Kasumi-1 (cell line): ENCODE data around the gene TMEM131.
"Not testable (repeated sequence)": the region's sequence is repeated elsewhere in the genome, so short reads cannot be mapped to it uniquely, and the experiment has no call there.

Source experiments
- DNase-seq, 2 experiments: peaks; one replicate each; lab custom pipeline; 2025; lab: John Stamatoyannopoulos, UW

The TMEM131 gene

DNA sequence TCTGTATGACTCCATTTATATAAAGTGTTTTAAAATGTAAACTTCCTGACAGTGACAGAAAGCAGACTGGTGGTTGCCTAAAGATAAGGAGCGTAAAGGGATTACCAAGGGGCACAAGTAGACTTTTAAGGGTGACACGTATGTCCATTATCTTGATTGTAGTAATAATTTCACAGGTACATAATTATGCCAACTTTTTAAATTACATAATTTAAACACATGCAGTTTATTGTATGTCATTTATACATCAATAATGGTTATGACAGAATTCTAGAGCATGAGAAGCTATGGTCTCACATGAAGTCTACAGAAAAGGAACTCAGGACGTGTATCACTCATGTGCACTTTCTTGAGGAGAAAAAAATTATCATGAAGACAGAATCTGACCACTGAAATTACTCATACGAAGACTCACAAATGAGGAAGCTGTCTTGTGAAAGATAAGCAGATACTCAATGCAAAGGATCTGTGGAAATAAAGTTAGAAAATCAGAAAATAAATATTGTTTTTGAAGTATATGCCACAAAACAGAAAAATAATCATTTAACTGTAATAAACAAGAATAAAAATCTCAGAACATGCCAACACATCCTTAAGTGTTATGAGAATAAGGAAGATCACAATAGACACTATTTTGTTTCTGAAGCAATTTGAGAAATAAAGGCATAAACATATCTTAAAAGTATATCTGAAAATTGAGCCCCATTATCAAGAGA lies 84.4 kb downstream of the TMEM131 start:
- peak; percentile 89 for DNase-seq

DNA sequence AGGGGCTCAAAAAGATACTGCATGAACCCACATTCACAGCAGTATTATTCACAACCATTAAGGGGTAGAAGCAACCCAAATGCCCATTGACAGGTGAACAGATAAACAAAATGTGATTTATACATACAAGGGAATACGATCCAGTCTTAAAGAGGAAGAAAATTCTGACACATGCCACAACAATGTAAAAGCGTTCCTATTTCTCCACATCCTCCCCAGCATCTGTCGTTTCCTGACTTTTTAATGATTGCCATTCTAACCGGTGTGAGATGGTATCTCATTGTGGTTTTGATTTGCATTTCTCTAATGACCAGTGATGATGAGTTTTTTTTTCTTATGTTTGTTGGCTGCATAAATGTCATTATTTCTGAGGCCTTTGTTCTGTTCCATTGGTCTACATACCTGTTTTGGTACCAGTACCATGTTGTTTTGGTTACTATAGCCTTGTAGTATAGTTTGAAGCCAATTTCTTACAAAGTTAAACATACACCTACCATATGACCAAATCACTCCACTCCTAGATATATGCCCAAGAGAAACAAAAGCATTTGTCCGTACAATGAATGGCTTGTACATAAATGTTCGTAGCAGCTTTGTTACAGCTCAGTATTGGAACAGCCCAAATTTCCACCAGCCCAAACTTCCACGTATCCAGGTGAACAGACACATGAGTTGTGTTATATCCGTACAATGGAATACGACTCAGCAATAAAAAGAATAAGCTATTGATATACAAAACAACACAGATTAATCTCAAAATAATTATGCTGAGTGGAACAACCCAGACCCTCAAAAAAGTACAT lies 85.1 kb downstream of the TMEM131 start:
- peak in 1 of 2 experiments; percentile 27 for DNase-seq

DNA sequence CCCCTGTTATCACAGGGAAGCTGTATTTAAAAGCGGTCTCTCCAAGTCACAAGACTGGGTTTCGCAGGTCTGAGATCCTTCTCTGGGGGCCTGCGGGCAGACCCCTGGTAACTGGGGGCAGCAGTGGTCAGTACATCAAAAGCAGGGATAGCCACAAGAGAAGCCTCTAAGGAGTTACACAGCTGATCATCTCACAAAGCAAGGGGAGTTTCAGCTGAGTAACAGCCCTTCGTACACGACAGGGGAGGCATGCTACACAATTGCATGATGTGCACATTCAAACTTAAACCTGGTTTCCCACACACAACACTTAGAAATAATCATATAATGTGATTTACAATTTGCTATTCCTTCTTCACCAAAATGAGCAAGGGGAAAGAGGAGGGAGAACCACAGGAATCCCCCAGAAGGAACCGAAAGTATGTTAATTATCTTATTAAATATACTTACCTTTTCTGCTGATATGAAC lies 87.5 kb downstream of the TMEM131 start:
- no peak for DNase-seq

DNA sequence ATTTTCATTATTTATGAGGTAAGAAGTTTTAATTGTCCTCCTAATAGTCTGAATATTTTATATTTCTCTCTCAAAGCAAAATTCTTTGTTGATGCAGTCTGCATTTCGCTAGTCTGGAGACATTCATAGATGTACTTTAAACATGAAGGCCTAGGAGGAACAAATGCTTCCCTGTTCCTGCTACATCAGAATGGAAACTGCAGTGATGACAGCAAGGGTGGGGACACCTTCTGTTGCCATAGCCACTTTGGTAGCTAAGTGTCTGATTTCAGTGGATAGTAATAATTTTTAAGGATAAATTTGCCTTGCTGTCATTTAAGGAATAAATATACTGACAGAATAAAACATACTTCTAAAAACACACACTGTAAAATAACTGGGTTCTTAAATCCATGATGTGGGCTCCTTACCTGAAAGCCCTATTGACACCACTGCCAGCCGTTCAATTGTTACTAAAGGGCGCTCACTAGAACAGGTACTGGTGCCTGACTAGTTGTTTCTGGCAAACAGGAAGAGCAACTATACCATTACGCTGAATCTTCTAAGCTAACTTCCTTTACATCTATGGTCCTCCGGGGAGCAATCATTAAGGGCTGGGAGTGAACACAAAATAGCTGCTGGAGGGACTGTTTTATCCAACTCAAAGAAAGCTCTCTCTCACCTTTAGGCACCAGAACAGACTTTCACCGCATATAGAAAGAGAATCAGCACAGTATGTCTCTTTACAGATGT lies 88.2 kb downstream of the TMEM131 start:
- DNase-seq = no peak

DNA sequence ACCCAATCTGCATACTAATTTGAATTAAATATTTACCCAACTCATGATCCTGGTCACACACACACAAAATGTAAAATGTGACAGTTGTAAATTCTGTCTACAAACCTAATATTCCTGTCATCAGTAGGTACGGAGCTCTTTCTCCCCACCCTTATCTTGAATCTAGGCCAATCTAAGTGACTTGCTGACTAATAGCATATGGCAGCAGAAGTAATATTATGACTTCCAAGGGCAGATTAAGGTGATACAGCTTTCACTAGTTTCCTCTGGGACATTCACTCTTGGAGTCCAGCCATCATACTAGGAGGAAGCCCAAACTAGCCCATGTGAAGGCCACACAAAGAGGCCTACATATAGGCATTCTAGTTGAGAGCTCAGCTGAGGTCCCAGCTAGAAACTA lies 89.4 kb downstream of the TMEM131 start:
- DNase-seq = no peak

DNA sequence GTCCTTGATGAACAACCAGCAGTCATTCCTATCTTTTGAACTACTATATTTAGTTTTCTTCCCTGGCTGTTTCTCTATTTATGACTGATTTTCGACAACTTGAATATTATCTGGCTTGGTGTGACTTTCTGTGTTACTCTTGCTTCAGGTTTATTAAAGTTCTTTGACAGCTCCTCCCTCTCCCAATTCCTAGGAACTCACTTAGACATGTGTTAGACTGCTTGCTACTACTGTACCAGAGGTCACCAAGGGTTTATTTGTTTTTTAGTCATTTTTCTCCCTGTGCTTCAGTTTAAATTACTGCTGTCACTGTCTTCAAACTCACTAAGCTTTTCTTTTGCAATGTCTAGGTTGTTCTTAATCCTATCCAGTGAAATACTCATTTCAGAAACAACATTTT lies 90.5 kb downstream of the TMEM131 start:
- no peak for DNase-seq

DNA sequence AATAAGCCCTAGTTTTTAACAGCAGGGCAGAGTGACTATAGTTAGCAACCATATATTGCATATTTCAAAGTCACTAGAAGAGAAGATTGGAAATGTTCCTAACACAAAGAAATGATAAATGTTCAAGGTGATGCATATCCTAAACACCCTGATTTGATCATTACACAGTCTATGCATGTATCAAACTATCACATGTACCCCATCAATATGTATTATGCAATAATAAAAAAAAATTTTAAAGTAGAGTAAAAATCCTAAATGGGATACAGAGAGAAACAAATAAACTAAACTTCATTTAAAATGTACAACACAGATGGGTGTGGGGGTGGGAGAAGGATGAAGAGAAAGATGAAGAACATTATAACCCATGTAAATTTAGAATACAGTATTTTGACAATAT lies 93.9 kb downstream of the TMEM131 start:
- DNase-seq = no peak

DNA sequence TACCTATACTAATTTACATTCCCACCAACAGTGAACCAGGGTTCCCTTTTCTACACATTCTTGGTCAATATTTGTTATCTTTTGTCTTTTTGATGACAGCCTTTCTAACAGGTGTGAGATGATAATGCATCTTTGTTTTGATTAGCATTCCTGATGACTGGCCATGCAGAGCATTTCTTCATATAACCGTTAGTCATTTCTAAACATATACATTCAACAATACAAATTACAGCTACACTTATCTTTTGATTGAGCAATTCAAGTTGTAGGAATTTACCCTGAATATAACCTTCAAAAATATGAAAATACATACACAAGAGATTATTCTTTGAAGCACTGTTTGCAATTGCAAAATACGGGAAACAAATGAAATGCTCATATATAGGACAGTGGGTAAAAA lies 94.9 kb downstream of the TMEM131 start:
- DNase-seq = no peak

DNA sequence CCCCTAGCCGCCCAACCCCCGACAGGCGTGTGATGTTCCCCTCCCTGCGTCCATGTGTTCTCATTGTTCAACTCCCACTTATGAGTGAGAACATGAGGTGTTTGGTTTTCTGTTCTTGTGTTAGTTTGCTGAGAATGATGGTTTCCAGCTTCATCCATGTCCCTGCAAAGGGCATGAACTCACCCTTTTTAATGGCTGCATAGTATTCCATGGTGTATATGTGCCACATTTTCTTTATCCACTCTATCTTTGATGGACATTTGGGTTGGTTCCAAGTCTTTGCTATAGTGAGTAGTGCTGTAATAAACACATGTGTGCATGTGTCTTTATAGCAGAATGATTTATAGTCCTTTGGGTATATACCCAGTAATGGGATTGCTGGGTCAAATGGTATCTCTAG lies 102.7 kb downstream of the TMEM131 start:
- not testable (repeated sequence) for DNase-seq

DNA sequence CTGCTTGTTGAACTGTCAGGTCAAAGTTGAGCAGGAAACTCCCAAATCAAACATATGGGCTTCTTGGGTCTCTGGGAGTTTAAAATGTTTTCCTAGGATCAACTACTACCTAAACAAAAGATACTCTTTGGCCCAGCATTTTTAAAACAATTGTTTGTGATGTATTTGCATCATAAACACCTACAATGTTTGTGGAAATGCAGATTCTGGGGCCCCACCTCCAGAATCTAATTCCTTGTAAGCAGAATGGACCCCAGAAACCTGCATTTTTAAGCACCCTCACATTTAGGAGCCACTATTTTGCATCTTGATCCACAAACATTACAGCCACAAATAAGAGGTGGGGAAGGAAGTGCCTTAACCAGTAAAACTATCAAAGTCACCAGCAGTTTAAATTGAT lies 104.1 kb downstream of the TMEM131 start:
- no peak for DNase-seq

DNA sequence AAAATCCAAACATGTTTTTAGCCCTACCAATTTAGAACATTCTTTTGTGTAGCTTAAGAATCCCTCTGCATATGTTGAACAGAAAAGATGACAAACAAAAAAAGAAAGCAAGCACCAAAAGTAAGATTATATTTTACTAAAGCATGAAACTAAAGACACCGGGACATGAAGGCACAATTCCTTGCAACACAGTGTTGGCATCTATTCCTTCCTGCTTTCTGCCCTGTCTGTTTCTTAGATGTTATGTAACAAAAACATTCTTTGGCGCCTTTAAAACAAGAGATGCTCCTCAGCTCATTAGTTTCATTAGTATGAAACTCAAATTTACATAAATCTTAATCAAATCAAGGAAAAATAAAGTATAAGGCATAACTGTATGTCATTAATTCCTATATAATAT lies 106.6 kb downstream of the TMEM131 start:
- no peak for DNase-seq

DNA sequence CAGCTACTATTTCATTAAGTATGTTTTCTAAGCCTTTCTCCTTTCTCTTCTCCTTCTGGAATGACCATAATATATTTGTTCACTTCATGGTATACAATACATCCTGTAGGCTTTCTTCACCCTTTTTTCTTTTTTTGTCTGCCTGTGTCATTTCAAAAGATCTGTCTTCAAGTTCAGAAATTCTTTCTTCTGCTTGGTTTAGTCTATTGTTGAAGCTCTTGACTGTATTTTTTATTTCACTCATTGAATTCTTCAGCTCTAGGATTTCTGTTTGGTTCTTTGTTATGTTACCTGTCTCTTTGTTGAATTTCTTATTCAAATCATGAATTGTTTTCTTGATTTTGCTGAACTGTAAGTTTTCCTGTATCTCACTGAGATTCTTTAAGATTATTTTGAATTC lies 109.9 kb downstream of the TMEM131 start:
- DNase-seq = no peak

DNA sequence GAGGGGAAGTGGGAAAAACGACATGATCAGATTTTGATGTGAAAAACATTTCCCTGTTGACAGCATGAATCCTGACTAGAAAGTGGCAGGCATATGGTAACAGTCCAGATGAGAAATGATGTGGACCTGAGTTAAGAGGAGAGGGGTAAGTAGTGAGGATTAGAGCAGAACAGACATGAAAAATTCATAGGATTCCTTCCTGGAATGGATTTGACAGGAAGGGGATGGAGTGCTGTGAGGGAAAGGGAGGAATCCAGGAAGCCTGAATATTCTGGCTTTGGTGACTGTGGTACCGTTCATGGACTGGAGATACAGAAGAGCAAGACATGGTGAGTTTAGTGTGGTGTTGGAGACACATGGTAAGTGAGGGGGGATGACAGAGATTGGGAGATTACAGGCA lies 115.4 kb downstream of the TMEM131 start:
- no peak for DNase-seq

DNA sequence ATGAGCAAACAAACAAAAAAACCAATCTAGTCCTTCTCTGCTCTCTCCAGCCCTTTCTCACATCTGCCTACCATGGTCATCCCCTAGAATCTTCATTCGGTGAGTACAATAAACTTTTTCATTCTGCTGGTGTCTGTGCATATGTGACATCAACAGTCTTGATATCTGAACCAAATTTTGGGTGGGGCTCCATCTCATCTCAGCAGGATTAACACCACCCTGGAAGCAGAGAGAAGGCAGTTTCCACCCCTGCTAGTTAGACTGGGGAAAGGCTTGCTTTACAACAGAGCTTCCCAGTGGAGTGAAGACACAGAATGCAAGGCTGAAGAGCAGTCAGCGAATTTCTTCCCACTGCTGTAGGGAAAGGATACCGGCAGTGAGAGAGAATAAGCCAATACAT lies 116.9 kb downstream of the TMEM131 start:
- DNase-seq = no peak

DNA sequence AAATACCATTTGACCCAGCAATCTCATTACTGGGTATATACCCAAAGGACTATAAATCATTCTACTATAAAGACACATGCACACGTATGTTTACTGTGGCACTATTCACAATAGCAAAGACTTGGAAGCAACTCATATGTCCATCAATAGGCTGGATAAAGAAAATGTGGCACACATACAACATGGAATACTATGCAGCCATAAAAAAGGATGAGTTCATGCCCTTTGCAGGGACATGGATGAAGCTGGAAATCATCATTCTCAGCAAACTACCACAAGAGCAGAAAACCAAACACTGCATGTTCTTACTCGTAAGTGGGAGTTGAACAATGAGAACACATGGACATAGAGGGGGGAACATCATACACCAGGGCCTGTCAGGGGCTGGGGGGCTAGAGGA lies 117.4 kb downstream of the TMEM131 start:
- DNase-seq = not testable (repeated sequence)

DNA sequence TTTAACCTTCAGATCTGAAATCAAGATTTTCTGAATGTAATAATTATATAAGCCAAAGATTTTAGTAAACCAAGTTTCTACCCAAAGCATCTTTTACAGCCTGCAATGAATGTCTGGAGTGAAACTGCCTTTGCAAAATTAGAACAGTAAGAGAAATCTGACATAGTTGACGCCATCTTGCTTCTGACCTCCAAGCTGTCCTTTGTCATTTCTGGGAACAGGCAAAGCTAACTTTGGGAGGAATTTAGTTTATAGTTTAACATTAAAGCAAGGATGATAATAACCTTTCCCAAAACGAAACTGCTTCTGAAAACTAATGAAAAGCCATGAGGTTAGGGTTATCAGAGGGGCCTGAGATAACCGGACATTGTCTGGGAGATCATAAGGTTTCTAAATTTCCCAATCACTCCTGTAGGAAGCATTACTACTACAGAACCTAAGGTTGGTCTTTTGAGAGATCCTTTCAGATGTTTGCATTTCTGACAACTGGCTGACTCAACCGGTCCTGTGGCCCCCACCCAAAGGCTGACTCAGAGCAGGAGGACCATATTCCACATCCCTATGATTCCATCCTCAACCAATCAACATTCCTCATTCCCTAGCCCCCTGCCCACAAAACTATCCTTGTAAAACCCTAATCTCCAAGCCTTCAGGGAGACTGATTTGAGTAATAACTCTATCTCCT lies 124.5 kb downstream of the TMEM131 start:
- no peak for DNase-seq

DNA sequence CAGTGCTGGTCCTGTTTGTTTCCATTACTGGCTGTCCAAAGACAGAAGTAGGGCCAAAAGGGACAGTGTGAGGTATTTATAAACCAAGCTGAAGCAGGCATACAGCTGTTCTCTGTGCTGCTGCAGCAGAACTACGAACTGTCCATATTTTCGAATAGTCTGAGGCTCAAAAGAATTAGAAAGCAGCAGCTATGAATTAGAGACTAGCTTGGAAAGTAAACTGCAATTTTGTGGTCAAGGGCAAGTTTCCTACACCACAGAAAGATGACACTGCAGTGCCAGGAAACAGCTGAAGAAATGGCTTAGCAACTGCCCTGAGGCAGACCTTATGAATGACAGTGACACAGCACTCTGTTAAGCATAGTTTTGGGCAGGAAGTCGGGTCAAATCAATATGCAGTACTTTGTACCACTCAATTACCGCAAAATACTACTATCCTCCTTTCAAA lies 125.3 kb downstream of the TMEM131 start:
- peak; percentile 86 to 89 for DNase-seq

DNA sequence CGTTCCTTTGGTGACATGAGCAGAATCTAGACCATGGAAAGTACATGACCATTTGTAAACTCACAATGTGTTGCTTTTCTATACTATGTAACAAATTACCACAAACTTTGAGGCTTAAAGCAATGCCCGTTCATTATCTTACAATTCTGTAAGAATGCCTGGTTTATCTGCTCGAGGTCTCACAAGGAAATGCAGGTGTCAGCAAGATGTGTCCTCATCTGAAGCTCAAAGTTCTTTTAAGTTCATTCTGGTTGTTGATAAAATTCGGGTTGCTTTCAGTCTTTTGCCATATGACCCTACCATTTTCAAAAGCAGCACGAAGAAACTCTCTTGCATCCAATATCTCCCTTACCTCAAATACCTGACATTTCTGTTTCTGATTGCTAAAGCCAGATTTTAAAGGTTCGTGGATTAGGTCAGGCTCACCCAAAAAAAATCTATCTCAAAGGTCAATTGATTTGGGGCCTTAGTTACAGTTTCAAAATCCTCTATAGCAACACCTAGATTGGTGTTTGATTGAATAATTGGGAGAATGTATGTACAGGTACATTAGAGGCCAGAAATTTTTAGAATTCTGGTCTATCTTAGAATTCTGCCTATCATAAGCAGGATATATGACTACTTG lies 125.9 kb downstream of the TMEM131 start:
- DNase-seq = no peak

DNA sequence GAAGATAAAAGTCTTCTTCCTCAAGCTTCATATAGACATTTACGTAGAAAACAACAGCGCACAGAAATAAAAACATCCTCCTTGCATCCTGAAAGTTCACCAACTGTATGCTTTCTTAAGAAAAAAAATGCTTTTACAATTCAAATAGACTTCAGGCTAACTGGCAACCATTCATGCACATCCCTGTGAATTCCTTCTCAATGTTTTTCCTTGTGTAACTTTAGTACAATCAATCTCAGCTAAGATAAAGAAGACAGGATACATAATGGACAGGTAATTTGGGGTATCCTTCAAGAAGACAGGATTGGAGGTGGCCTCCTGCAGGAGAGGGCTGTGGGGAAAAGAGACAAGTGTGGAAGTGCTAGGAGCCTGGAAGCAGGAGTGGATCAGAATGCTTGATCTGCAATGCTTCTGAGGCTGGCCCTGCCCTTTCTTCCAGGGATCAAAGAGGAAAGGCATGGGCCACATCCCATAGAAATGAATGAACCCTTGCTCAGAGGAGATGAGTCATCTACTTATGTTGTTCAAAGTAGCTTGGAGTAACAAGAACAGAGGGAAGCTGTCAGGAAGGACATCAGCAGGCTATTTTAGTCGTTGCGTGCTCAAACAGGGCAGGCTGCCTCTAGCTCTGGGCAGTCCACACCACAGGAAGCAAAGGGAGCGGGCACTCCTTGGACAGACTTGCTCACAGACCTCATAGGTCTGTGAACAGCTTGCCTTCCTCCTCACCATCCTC lies 126.6 kb downstream of the TMEM131 start:
- peak; percentile 15 to 28 for DNase-seq

DNA sequence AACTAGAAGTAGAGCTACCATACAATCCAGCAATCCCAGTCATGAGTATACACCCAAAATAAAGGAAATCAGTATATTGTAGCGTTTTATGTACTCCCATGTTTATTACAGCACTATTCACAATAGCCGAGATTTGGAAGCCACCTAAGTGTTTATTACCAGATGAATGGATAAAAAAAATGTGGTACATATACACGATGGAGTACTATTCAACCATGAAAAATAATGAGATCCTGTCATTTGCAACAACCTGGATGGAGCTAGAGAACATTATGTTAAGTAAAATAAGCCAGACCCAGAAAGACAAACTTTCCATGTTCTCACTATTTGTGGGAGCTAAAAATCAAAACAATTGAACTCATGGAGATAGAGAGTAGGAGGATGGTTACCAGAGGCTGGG lies 131.9 kb downstream of the TMEM131 start:
- DNase-seq = no peak

DNA sequence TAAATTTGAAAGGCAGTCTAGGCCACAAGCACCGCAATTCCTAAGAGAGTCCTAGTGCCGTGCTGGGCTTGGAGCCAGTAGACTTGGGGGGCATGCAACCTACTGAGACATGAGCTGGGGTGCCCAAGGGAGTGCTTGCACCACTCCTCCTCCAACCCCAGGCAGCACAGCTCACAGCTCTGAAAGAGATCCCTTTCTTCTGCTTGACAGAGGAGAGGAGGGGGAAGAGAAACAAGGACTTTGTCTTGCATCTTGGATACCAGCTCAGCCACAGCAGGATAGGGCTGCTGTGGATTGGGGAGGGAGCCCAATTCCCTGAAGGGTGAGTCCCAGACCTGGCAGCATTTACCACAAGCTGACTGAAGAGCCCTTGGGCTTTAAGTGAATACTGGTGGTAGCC lies 134.6 kb downstream of the TMEM131 start:
- DNase-seq = no peak
